ENCODE measurements around the gene TIMM22.

DNA sequence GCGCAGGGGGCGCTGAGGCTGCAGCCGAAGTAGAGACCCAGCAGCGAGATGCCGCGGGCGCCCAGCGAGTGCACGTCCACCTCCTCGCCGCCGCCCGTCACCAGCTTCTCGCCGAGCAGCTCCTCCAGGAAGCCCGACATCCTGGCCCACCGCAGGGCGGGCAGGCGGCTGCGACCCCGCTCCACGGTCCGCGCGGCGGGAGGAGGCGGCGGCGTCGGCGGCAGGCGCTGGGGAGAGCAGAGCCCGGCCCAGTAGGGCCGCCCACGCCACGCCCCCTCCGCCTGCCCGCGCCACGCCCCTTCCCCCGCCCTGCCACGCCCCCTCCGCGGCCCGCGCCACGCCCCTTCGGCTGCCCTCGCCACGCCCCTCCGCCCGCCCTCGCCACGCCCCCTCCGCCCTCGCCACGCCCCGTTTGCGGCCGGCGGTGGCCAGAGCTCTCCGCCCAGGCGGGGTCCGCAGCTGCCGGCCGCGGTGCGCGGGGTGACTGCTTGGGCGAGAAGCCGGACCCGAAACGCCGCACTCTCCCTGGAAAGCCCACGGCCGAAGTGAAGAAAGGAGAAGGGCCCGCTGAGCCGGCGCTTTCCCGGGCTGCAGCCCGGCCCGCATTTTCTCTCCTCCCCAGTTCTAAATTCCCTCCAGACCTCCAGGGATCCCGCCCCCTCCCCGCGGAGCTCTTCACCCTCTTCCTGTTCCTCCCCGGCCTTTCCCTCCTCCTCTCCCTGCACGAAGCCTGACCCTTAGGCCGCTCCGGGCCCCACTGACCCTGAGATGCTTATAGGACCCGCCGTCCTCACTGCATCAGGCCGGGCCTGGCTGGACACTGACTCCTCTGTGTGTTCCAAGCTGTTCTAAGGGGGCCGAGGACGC, 17.2 kb upstream of the TIMM22 start, which contains the start of gene NXN:
- TF ChIP-seq CTCF (IDR thresholded peaks at IDR 0.05; ENCODE audit: insufficient read depth, low read length) (no peak), POLR2AphosphoS5 (IDR thresholded peaks at IDR 0.05; ENCODE audit: low read depth) (no peak), GABPA (IDR thresholded peaks at IDR 0.05; ENCODE audit: low read depth) (no peak), REST (IDR thresholded peaks at IDR 0.05; ENCODE audit: insufficient replicate concordance, low read depth) (no peak)

All from HL-60 (cell line).